GM12801 (cell line): ENCODE data around the gene CFAP77.

Experiments
- CTCF ChIP-seq: IDR thresholded peaks from one replicate; pipeline ENCODE4 v1.5.1; 2011; ENCODE audit warnings: control low read depth; ENCODE audit not compliant: insufficient read length; ENCODE audit errors: extremely low read depth

The CFAP77 gene

GRCh38 chr9:132411091-132411508 lies 1.1 kb downstream of the CFAP77 start:
- no peak for TF ChIP-seq CTCF

GRCh38 chr9:132412089-132412488 lies 2.1 kb downstream of the CFAP77 start:
- TF ChIP-seq CTCF, result no peak

- no peak for TF ChIP-seq CTCF
Observed at GRCh38 chr9:132413926-132414325, 3.9 kb downstream of the CFAP77 start.

- no peak for TF ChIP-seq CTCF
Observed at GRCh38 chr9:132414731-132415130, 4.7 kb downstream of the CFAP77 start.

GRCh38 chr9:132415181-132415580 lies 5.2 kb downstream of the CFAP77 start:
- TF ChIP-seq CTCF, result no peak

GRCh38 chr9:132418726-132419363 lies 8.8 kb downstream of the CFAP77 start:
- no peak for TF ChIP-seq CTCF

GRCh38 chr9:132422574-132422973 lies 12.6 kb downstream of the CFAP77 start:
- no peak for TF ChIP-seq CTCF
